Endothelial cell (in vitro differentiated cells): ENCODE data around the gene SUMF2. TPM values are rescaled to one million over a fixed set of nuclear protein-coding genes. Genes with fewer than 3 reads are reported as not detected.
"Not testable (repeated sequence)": the region's sequence is repeated elsewhere in the genome, so short reads cannot be mapped to it uniquely, and the experiment has no call there.

ENCODE experiments used
- DNase-seq: peaks from one replicate; pipeline ENCODE4 v3.0.0; 2021; ENCODE audit warnings: low spot score
- H3K27ac Mint-ChIP-seq: one replicate; pipeline ENCODE4 v1.8.0; 2021; ENCODE audit warnings: mixed read lengths, inconsistent platforms; ENCODE audit not compliant: unreplicated experiment
- H3K27me3 Mint-ChIP-seq: one replicate; pipeline ENCODE4 v1.8.0; 2021; ENCODE audit warnings: mild to moderate bottlenecking, moderate library complexity, mixed read lengths, inconsistent platforms; ENCODE audit not compliant: unreplicated experiment
- H3K36me3 Mint-ChIP-seq: one replicate; pipeline ENCODE4 v1.8.0; 2021; ENCODE audit warnings: mild to moderate bottlenecking, low read depth, mixed read lengths, inconsistent platforms; ENCODE audit not compliant: unreplicated experiment
- H3K4me1 Mint-ChIP-seq: one replicate; pipeline ENCODE4 v1.8.0; 2021; ENCODE audit warnings: mild to moderate bottlenecking, mixed read lengths, inconsistent platforms; ENCODE audit not compliant: unreplicated experiment
- H3K4me3 Mint-ChIP-seq: one replicate; pipeline ENCODE4 v1.8.0; 2021; ENCODE audit warnings: mild to moderate bottlenecking, mixed read lengths, inconsistent platforms; ENCODE audit not compliant: unreplicated experiment
- H3K9me3 Mint-ChIP-seq: one replicate; pipeline ENCODE4 v1.8.0; 2021; ENCODE audit warnings: mixed read lengths, inconsistent platforms; ENCODE audit not compliant: unreplicated experiment
- CTCF ChIP-seq: fragments of 200-600 bp; sonication (generic); IDR thresholded peaks from one replicate; pipeline ENCODE4 v1.5.0; 2021; ENCODE audit warnings: antibody characterized with exemption; ENCODE audit not compliant: unreplicated experiment
- long read RNA-seq: library from polyadenylated mRNA; unstranded; transcript quantifications from one replicate; pipeline ENCODE4 v2.0.0, GENCODE V29; 2020; ENCODE audit not compliant: unreplicated experiment
- total RNA-seq: library from RNA; stranded (reverse); fragmentation: NEBNext Ultra II Directional; extraction: Animal tissue kit (Norgen Biotek cat#: 25700); gene quantifications from one replicate; pipeline ENCODE4 v1.2.1, GENCODE V29; 2021; ENCODE audit not compliant: unreplicated experiment

Gene SUMF2
- 110 TPM for total RNA-seq
- long read RNA-seq, transcript SUMF2-208 (9 exons, 2,052 nt) = major isoform, 95 of 135 reads
- long read RNA-seq, partial matches to known transcripts = 7 of 135 reads
- long read RNA-seq, other reads (novel, unspliced or antisense) = 25 of 135 reads

- Mint-ChIP-seq H3K9me3 (no peaks in the 10 kb centered on the region), H3K4me1 (peaks cover 2% of the 10 kb centered on the region), H3K27ac (peak within 1 kb of the TSS; percentile 85), H3K36me3 (peaks cover 31% of the 10 kb centered on the region), H3K27me3 (peaks cover 1% of the 10 kb centered on the region), H3K4me3 (peak within 1 kb of the TSS; percentile 94)
- no peak for TF ChIP-seq CTCF
- peak; percentile 92 for DNase-seq
Observed at GRCh38 chr7:56063882-56064625, at the start of gene SUMF2. SUMF2 (plus strand) TSS chr7:56064286; CDS start chr7:56064312, 26 bp downstream.

GRCh38 chr7:56017015-56017414 is 47.1 kb upstream of the SUMF2 start:
- H3K36me3 Mint-ChIP-seq, H3K4me1 Mint-ChIP-seq, H3K27ac Mint-ChIP-seq, DNase-seq, H3K9me3 Mint-ChIP-seq, H3K4me3 Mint-ChIP-seq, H3K27me3 Mint-ChIP-seq: not testable (repeated sequence)

- Mint-ChIP-seq H3K27me3 (peaks cover 3% of the 10 kb centered on the region), H3K9me3 (no peaks in the 10 kb centered on the region), H3K4me1 (no peaks in the 10 kb centered on the region), H3K36me3 (peaks cover 15% of the 10 kb centered on the region), H3K27ac (no peak overlapping the region), H3K4me3 (no peak overlapping the region)
- no peak for TF ChIP-seq CTCF
- no peak for DNase-seq
Observed at GRCh38 chr7:56019501-56019900, 44.6 kb upstream of the SUMF2 start.

- Mint-ChIP-seq H3K27ac (no peak overlapping the region), H3K9me3 (no peaks in the 10 kb centered on the region), H3K36me3 (peaks cover 27% of the 10 kb centered on the region), H3K27me3 (peaks cover 4% of the 10 kb centered on the region), H3K4me1 (no peaks in the 10 kb centered on the region), H3K4me3 (no peak overlapping the region)
- TF ChIP-seq CTCF = no peak
- DNase-seq = no peak
Observed at GRCh38 chr7:56023500-56023899, 40.6 kb upstream of the SUMF2 start.

- TF ChIP-seq CTCF = no peak
- H3K36me3 Mint-ChIP-seq = peaks cover 22% of the 10 kb centered on the region
Observed at GRCh38 chr7:56026538-56026937, 37.5 kb upstream of the SUMF2 start.

More at GRCh38 chr7:56026538-56026937, 37.5 kb upstream of the SUMF2 start:
- Mint-ChIP-seq H3K9me3 (no peaks in the 10 kb centered on the region), H3K4me1 (peaks cover 3% of the 10 kb centered on the region), H3K27ac (no peak overlapping the region), H3K4me3 (no peak overlapping the region), H3K27me3 (peaks cover 4% of the 10 kb centered on the region)
- no peak for DNase-seq
